ENCODE results near the gene HTR2C.

Gene HTR2C

DNA sequence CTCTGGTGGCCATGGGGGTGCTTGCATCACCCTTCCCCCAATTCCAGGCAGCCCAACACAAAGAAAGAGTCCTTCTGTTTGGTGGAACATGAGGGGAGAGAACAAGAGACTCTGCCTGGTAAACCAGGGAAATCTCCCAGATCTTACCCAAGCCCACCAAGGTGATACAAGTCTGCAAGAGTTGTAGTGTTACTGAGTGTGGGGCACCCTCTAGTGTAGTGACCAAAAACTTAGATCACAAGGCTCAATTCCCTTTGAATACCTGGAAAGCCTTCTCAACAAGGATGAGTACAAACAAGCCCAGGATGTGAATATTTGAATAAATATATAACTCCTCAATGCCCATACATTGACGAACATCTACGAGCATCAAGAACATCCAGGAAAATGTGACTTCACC lies 368.8 kb downstream of the HTR2C start:
- no peak for DNase-seq (ENCODE audit: low read depth in 2 of 3, low spot score in 2 of 3)
